Keratinocyte (primary cell): ENCODE measurements around the gene KCNS3. TPM values are rescaled to one million over a fixed set of nuclear protein-coding genes. Genes with fewer than 3 reads are reported as not detected.

ENCODE experiments used
- DNase-seq: peaks from one replicate; pipeline ENCODE4 v3.0.0-alpha.2; 2011; ENCODE audit warnings: low read depth, missing footprints, low spot score
- FAIRE-seq: peaks from 2 replicates; lab custom pipeline; 2011; peaks lifted over from hg19 to GRCh38; lab: Jason Lieb, UNC
- H2AFZ ChIP-seq: 2 replicates; pipeline ENCODE4 v1.6.0; 2012; ENCODE audit warnings: low read length, control low read depth, inconsistent platforms; ENCODE audit not compliant: control insufficient read depth
- H3K27ac ChIP-seq: 2 replicates; pipeline ENCODE4 v1.5.1; 2011; ENCODE audit warnings: low read length; ENCODE audit not compliant: control insufficient read depth, insufficient read depth
- H3K27me3 ChIP-seq: 3 replicates; pipeline ENCODE4 v1.6.0; 2011; ENCODE audit warnings: low read length; ENCODE audit not compliant: control insufficient read depth, insufficient read depth; ENCODE audit errors: extremely low read depth
- H3K36me3 ChIP-seq, 2 experiments: 2 replicates in 1 of 2; 3 replicates in 1 of 2; pipeline ENCODE4 v1.5.1; 2011; ENCODE audit warnings: low read length in 2 of 2, mild to moderate bottlenecking in 1 of 2; ENCODE audit not compliant: control insufficient read depth in 2 of 2, insufficient read depth in 2 of 2; ENCODE audit errors: extremely low read depth in 1 of 2
- H3K4me1 ChIP-seq: 3 replicates; pipeline ENCODE4 v1.5.1; 2011; ENCODE audit warnings: low read length; ENCODE audit not compliant: control insufficient read depth, insufficient read depth; ENCODE audit errors: extremely low read depth
- H3K4me2 ChIP-seq: 3 replicates; pipeline ENCODE4 v1.6.0; 2011; ENCODE audit warnings: low read depth, low read length; ENCODE audit not compliant: control insufficient read depth, insufficient read depth; ENCODE audit errors: extremely low read depth
- H3K4me3 ChIP-seq, 3 experiments: fragments of 200-600 bp in 1 of 3; sonication (generic) in 1 of 3; 2 replicates in 2 of 3; 3 replicates in 1 of 3; pipeline ENCODE4 v1.5.1; 2011 to 2016; ENCODE audit warnings: low read length in 3 of 3, mild to moderate bottlenecking in 3 of 3, control low read depth in 2 of 3, inconsistent platforms in 1 of 3, low read depth in 1 of 3, mixed read lengths in 1 of 3, mixed run types in 1 of 3, moderate library complexity in 1 of 3; ENCODE audit not compliant: control insufficient read depth in 2 of 3, insufficient read depth in 2 of 3; ENCODE audit errors: extremely low read depth in 1 of 3
- H3K79me2 ChIP-seq: 2 replicates; pipeline ENCODE4 v1.6.0; 2012; ENCODE audit warnings: low read length; ENCODE audit not compliant: control insufficient read depth, insufficient read depth
- H3K9ac ChIP-seq: 3 replicates; pipeline ENCODE4 v1.6.0; 2011; ENCODE audit warnings: low read length; ENCODE audit not compliant: control insufficient read depth, insufficient read depth; ENCODE audit errors: extremely low read depth
- H3K9me1 ChIP-seq: 3 replicates; pipeline ENCODE4 v1.6.0; 2011; ENCODE audit warnings: low read length; ENCODE audit not compliant: control insufficient read depth, insufficient read depth; ENCODE audit errors: extremely low read depth
- H3K9me3 ChIP-seq: 2 replicates; pipeline ENCODE4 v1.5.1; 2012; ENCODE audit warnings: low read depth, low read length; ENCODE audit not compliant: control insufficient read depth
- H4K20me1 ChIP-seq: 3 replicates; pipeline ENCODE4 v1.6.0; 2011; ENCODE audit warnings: low read length; ENCODE audit not compliant: control insufficient read depth, insufficient read depth; ENCODE audit errors: extremely low read depth
- EZH2 ChIP-seq: IDR thresholded peaks from one replicate; pipeline ENCODE4 v1.6.1; 2012; ENCODE audit warnings: inconsistent platforms, mild to moderate bottlenecking, low read length, moderate library complexity
- dilution Hi-C: fragments of 300-500 bp; cut with MboI; formaldehyde crosslinking; loops from one replicate; pipeline ENCODE4 v1.7.0; 2020; ENCODE audit warnings: low sequenced_read_pairs; ENCODE audit not compliant: extremely low pct_ligation_motif_present
- polyA plus RNA-seq, 5 experiments: library from polyadenylated mRNA; depleted of rRNA in 3 of 5; stranded (reverse) in 3 of 5; stranded (forward) in 1 of 5; unstranded in 1 of 5; fragments of >200 nt; gene quantifications; 1 replicate in 1 of 5; 2 replicates in 3 of 5; 3 replicates in 1 of 5; pipeline versions ENCODE4 v1.2.1 to v1.2.3, GENCODE V29; 2011 to 2012; ENCODE audit warnings: missing spikeins in 2 of 5, low read depth in 1 of 5, low replicate concordance in 1 of 5
- TF ChIP-seq, protein P1 (sequence below), 3 experiments: IDR thresholded peaks in 1 of 3; conservative IDR thresholded peaks in 1 of 3; optimal IDR thresholded peaks in 1 of 3; 2 replicates in 2 of 3; 3 replicates in 1 of 3; pipeline versions ENCODE3 to v1.5.1; 2011; ENCODE audit warnings: low read length in 3 of 3, mild to moderate bottlenecking in 3 of 3, moderate library complexity in 2 of 3, control low read depth in 1 of 3, inconsistent platforms in 1 of 3; ENCODE audit not compliant: insufficient read depth in 2 of 3; ENCODE audit errors: extremely low read depth in 1 of 3

The KCNS3 gene
- polyA plus RNA-seq, 1 donor (not counting 4 experiments of a cell fraction or from before 2014, with no cell fraction given), result 7.3 TPM

DNA sequence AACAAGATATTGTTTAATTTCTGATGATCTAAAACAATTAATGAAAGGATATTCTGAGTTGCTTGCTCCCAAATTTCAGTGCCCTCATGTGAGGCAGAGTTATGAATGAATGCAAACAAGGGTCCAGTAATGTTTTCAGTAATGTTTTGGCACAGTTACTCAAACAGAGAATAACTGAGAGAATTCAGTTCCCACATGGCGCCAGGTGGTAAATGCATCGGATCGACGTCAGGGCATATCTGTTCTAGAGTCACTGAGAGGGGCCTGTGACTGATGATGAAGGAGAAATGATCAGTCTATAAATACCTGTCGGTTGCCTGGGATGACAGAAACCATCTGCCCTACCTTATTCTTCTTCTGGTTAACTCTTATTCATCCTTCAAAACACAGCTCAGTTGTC is 81.4 kb downstream of the KCNS3 start:
- Histone ChIP-seq H3K4me1 (no peaks in the 10 kb centered on the region), H3K4me3 (no peak overlapping the region), H4K20me1 (no peaks in the 10 kb centered on the region), H3K9me1 (no peaks in the 10 kb centered on the region), H3K27ac (no peak overlapping the region), H3K36me3 (no peaks in the 10 kb centered on the region), H3K79me2 (no peaks in the 10 kb centered on the region), H3K27me3 (peaks cover 7% of the 10 kb centered on the region), H2AFZ (no peak overlapping the region), H3K9ac (no peak overlapping the region), H3K4me2 (no peak overlapping the region), H3K9me3 (no peaks in the 10 kb centered on the region)
- FAIRE-seq (no peak), DNase-seq (no peak)
- TF ChIP-seq EZH2, result no peak
- TF ChIP-seq, protein P1, sequence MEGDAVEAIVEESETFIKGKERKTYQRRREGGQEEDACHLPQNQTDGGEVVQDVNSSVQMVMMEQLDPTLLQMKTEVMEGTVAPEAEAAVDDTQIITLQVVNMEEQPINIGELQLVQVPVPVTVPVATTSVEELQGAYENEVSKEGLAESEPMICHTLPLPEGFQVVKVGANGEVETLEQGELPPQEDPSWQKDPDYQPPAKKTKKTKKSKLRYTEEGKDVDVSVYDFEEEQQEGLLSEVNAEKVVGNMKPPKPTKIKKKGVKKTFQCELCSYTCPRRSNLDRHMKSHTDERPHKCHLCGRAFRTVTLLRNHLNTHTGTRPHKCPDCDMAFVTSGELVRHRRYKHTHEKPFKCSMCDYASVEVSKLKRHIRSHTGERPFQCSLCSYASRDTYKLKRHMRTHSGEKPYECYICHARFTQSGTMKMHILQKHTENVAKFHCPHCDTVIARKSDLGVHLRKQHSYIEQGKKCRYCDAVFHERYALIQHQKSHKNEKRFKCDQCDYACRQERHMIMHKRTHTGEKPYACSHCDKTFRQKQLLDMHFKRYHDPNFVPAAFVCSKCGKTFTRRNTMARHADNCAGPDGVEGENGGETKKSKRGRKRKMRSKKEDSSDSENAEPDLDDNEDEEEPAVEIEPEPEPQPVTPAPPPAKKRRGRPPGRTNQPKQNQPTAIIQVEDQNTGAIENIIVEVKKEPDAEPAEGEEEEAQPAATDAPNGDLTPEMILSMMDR (optimal IDR thresholded peaks at IDR 0.05 in 1 of 3, IDR thresholded peaks at IDR 0.05 in 1 of 3, conservative IDR thresholded peaks at IDR 0.05 in 1 of 3; ENCODE audit: extremely low read depth in 1 of 3, insufficient read depth in 2 of 3, low read length in 3 of 3), result no peak
- dilution Hi-C loops, result no loop called here

DNA sequence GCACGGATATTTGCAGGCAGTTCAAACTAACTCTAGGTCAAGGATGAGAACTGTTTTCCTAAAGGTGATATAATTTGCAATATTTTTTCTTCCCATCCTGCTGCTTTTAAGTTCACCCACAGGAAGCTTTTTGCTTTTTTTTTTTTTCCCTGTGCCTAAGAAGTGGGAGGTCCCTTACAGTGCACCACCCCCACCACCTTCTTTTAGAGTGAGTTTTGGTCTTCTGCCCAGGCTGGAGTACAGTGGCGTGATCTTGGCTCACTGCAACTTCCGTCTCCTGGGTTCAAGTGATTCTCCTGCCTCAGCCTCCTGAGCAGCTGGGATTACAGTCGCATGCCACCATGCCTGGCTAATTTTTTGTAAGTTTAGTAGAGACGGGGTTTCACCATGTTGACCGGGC is 82.5 kb downstream of the KCNS3 start:
- TF ChIP-seq, protein P1 (optimal IDR thresholded peaks at IDR 0.05 in 1 of 3, IDR thresholded peaks at IDR 0.05 in 1 of 3, conservative IDR thresholded peaks at IDR 0.05 in 1 of 3; ENCODE audit: extremely low read depth in 1 of 3, insufficient read depth in 2 of 3, low read length in 3 of 3), result no peak
- Histone ChIP-seq H3K9me1 (no peaks in the 10 kb centered on the region), H3K4me1 (no peaks in the 10 kb centered on the region), H3K4me3 (no peak overlapping the region), H3K27ac (no peak overlapping the region), H3K9me3 (no peaks in the 10 kb centered on the region), H2AFZ (no peak overlapping the region), H3K27me3 (peaks cover 4% of the 10 kb centered on the region), H3K4me2 (no peak overlapping the region), H3K9ac (no peak overlapping the region), H3K79me2 (no peaks in the 10 kb centered on the region), H3K36me3 (no peaks in the 10 kb centered on the region), H4K20me1 (no peaks in the 10 kb centered on the region)
- no peak for FAIRE-seq
- no peak for DNase-seq
- dilution Hi-C loops, result no loop called here
